Thoracic aorta (tissue), 2 donors: ENCODE data around the gene PRKD1. TPM values are rescaled to one million over a fixed set of nuclear protein-coding genes. Genes with fewer than 3 reads are reported as not detected.

Source experiments
- ATAC-seq: fragments of 150-250 bp; one replicate; pipeline ENCODE4 v1.8.0; 2017; ENCODE audit warnings: low read depth; ENCODE audit not compliant: insufficient number of reproducible peaks, low FRiP score
- DNase-seq: peaks from one replicate; pipeline ENCODE4 v3.0.0-alpha.2; 2020; ENCODE audit warnings: low spot score
- H3K27ac ChIP-seq, 2 donors: fragments of 200-600 bp; sonication (generic); 1 replicate in 1 of 2; 2 replicates in 1 of 2; pipeline ENCODE4 v1.5.1; 2016; ENCODE audit warnings: mild to moderate bottlenecking in 2 of 2, moderate library complexity in 2 of 2
- H3K27me3 ChIP-seq: fragments of 200-600 bp; sonication (generic); replicated peaks from 2 replicates; pipeline ENCODE4 v1.6.0; 2016; ENCODE audit warnings: mild to moderate bottlenecking; ENCODE audit not compliant: insufficient read depth
- H3K36me3 ChIP-seq: fragments of 200-600 bp; sonication (generic); one replicate; pipeline ENCODE4 v1.5.1; 2016
- H3K4me1 ChIP-seq, 2 donors: fragments of 200-600 bp; sonication (generic); 1 replicate in 1 of 2; 2 replicates in 1 of 2; pipeline versions ENCODE4 v1.5.1 to v1.6.0; 2016; ENCODE audit warnings: low read depth in 2 of 2, mild to moderate bottlenecking in 1 of 2; ENCODE audit not compliant: control insufficient read depth in 1 of 2
- H3K4me3 ChIP-seq: fragments of 200-600 bp; sonication (generic); 2 replicates; pipeline ENCODE4 v1.5.1; 2016; ENCODE audit warnings: mild to moderate bottlenecking
- H3K9me3 ChIP-seq: fragments of 200-600 bp; sonication (generic); 2 replicates; pipeline ENCODE4 v1.5.1; 2016
- total RNA-seq, 2 donors: library from RNA; depleted of rRNA; stranded (reverse); fragments of >200 nt; gene quantifications; one replicate each; pipeline versions ENCODE4 v1.1.0 to v1.2.3, GENCODE V29; 2016
- TF ChIP-seq, protein P1 (sequence below): fragments of 200-600 bp; sonication (generic); IDR thresholded peaks from one replicate; pipeline ENCODE4 v1.5.1; 2019; ENCODE audit warnings: antibody characterized with exemption

The PRKD1 gene
- total RNA-seq, 2 donors from 2014 or later: 34.0 to 38.4 TPM

- H3K27me3 ChIP-seq: no peaks in the 10 kb centered on the region
- DNase-seq: no peak
- no peak for ATAC-seq
- peaks cover 20% of the 10 kb centered on the region for H3K9me3 ChIP-seq
- peaks cover 8% of the 10 kb centered on the region for H3K36me3 ChIP-seq
- H3K4me3 ChIP-seq: no peak overlapping the region
- H3K4me1 ChIP-seq: peaks cover 0 to under 1% of the 10 kb centered on the region in 2 donors
- TF ChIP-seq, protein P1, sequence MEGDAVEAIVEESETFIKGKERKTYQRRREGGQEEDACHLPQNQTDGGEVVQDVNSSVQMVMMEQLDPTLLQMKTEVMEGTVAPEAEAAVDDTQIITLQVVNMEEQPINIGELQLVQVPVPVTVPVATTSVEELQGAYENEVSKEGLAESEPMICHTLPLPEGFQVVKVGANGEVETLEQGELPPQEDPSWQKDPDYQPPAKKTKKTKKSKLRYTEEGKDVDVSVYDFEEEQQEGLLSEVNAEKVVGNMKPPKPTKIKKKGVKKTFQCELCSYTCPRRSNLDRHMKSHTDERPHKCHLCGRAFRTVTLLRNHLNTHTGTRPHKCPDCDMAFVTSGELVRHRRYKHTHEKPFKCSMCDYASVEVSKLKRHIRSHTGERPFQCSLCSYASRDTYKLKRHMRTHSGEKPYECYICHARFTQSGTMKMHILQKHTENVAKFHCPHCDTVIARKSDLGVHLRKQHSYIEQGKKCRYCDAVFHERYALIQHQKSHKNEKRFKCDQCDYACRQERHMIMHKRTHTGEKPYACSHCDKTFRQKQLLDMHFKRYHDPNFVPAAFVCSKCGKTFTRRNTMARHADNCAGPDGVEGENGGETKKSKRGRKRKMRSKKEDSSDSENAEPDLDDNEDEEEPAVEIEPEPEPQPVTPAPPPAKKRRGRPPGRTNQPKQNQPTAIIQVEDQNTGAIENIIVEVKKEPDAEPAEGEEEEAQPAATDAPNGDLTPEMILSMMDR: no peak
- H3K27ac ChIP-seq: no peak overlapping the region
Observed at GRCh38 chr14:29649170-29649569, 278.5 kb downstream of the PRKD1 start.

DNA sequence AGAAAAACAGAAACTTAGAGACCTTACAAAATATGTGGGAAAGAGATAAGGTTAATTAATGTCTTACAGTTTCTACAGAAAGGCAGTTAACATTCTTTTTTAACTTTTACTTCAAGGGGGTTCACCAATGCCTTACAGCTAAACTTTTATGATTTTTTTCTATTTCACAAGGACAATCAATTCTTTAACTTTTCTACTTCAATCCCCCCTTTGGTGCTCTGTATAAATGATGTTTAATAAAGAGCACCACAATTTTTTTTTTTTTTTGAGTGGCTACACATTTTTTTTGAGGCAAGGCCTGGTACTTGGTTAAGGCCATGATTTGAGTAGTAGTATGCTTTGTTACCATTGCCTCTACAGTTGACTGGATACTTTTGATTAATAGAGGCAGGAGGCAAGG is 279.6 kb downstream of the PRKD1 start:
- DNase-seq (no peak), ATAC-seq (no peak)
- no peak overlapping the region for H3K4me3 ChIP-seq
- TF ChIP-seq, protein P1: no peak
- H3K9me3 ChIP-seq: peaks cover 20% of the 10 kb centered on the region
- no peaks in the 10 kb centered on the region for H3K4me1 ChIP-seq
- no peak overlapping the region for H3K27ac ChIP-seq
- H3K36me3 ChIP-seq: peaks cover 8% of the 10 kb centered on the region
- H3K27me3 ChIP-seq: no peaks in the 10 kb centered on the region

DNA sequence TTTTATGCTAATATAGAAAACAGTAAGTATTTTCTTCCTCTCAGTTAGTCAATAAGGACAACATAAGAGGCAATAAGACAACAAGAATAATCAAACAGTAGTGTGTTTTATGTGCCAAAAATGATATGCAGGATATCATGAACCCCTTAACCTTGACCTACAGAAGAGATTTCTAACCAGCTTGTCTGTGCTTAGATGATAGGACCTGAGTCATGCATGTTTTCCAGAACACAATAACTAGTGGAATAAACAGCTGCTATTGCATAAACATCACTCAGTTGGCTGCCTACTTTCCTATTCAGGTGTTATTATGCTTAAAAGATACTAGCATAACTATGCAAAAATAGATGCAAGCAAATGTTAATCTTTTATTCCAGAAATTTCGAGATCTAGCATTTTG is 282.5 kb downstream of the PRKD1 start:
- TF ChIP-seq, protein P1: no peak
- no peaks in the 10 kb centered on the region for H3K27me3 ChIP-seq
- H3K4me3 ChIP-seq: no peak overlapping the region
- ATAC-seq (no peak), DNase-seq (no peak)
- no peaks in the 10 kb centered on the region for H3K4me1 ChIP-seq
- H3K36me3 ChIP-seq: peaks cover 8% of the 10 kb centered on the region
- peaks cover 20% of the 10 kb centered on the region for H3K9me3 ChIP-seq
- no peak overlapping the region for H3K27ac ChIP-seq

DNA sequence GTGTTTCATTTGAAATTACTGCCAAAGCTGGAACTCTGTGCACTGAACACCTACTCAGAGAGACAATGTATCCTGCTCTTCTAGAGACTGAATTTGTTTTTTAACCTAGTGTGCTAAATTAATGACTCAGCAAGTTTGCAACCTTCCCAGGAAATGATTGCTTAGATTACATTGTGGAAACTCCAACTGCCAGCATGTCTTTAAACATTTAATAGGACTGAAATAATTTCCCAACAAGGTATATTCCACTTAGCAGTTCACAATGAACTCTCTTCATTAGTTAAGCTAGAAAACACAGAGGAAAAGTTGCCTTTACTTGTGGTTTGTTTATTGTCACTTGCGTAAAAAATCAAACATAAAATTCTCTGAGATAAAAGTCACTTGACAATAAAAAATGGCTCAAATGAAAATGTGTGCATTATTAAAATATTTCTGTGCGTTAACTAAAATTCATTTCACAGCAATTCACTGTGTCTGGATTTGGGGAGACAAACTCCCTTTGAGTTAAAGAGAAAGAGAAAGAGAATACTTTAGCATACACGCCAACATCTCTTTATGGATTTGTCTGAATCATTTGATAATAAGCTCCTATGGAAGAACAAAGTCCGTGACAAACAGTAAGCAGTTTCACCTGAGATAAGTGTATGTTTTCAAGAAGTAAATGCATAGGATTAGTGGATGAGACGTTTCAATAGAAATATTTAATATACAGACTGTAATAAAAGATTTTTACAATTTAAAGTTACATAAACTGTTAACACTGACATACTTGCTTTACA is 284.0 kb downstream of the PRKD1 start:
- H3K4me3 ChIP-seq: no peak overlapping the region
- no peaks in the 10 kb centered on the region for H3K27me3 ChIP-seq
- no peak overlapping the region for H3K27ac ChIP-seq
- TF ChIP-seq, protein P1: no peak
- H3K36me3 ChIP-seq: peaks cover 8% of the 10 kb centered on the region
- DNase-seq: no peak
- no peak for ATAC-seq
- no peaks in the 10 kb centered on the region for H3K4me1 ChIP-seq
- H3K9me3 ChIP-seq: peaks cover 16% of the 10 kb centered on the region

- DNase-seq: no peak
- no peak for ATAC-seq
- no peak overlapping the region for H3K4me3 ChIP-seq
- H3K9me3 ChIP-seq: no peaks in the 10 kb centered on the region
- H3K27me3 ChIP-seq: no peaks in the 10 kb centered on the region
- TF ChIP-seq, protein P1: no peak
- H3K4me1 ChIP-seq: peaks cover 9 to 15% of the 10 kb centered on the region in 2 donors
- H3K27ac ChIP-seq: no peak overlapping the region
- peaks cover 3% of the 10 kb centered on the region for H3K36me3 ChIP-seq
Observed at GRCh38 chr14:29637411-29637810, 290.2 kb downstream of the PRKD1 start.
